Neural cell (in vitro differentiated cells): ENCODE data around the gene LRRC8E. TPM values are rescaled to one million over a fixed set of nuclear protein-coding genes. Genes with fewer than 3 reads are reported as not detected.
A peak's percentile ranks its signal among the peaks of the same experiment; 100 is the strongest.

Experiments
- H2AFZ ChIP-seq: fragments of 200-600, 300-800 bp; sonication (generic), shearing (Covaris generic); 2 replicates; pipeline ENCODE4 v1.6.0; 2014; ENCODE audit warnings: low read depth, mild to moderate bottlenecking, antibody characterized with exemption, low read length, moderate library complexity
- H3F3A ChIP-seq: fragments of 200-600 bp; shearing (Covaris generic); 2 replicates; pipeline ENCODE4 v1.6.1; 2016; ENCODE audit warnings: mild to moderate bottlenecking, moderate library complexity, mixed read lengths, antibody characterized with exemption, low read length; ENCODE audit not compliant: insufficient read depth, poor library complexity, severe bottlenecking
- H3K27ac ChIP-seq: fragments of 200-600, 300-800 bp; sonication (generic), shearing (Covaris generic); 2 replicates; pipeline ENCODE4 v1.5.1; 2014; ENCODE audit warnings: mild to moderate bottlenecking, low read length, moderate library complexity
- H3K27me3 ChIP-seq: fragments of 300-800, 200-600 bp; sonication (generic), shearing (Covaris generic); 2 replicates; pipeline ENCODE4 v1.6.0; 2014; ENCODE audit warnings: mild to moderate bottlenecking, low read depth, low read length, moderate library complexity; ENCODE audit not compliant: insufficient read depth
- H3K36me3 ChIP-seq: fragments of 300-800, 200-600 bp; sonication (generic), shearing (Covaris generic); 2 replicates; pipeline ENCODE4 v1.5.1; 2014; ENCODE audit warnings: mild to moderate bottlenecking, antibody characterized with exemption, low read length, moderate library complexity; ENCODE audit not compliant: insufficient read depth
- H3K4me2 ChIP-seq: fragments of 300-800, 200-600 bp; sonication (generic), shearing (Covaris generic); 2 replicates; pipeline ENCODE4 v1.6.0; 2014; ENCODE audit warnings: mild to moderate bottlenecking, low read length
- H3K4me3 ChIP-seq: fragments of 300-800, 200-600 bp; sonication (generic), shearing (Covaris generic); 2 replicates; pipeline ENCODE4 v1.5.1; 2014; ENCODE audit warnings: mild to moderate bottlenecking, low read length, moderate library complexity
- H3K79me2 ChIP-seq: fragments of 200-600 bp; shearing (Covaris generic); replicated peaks from 2 replicates; pipeline ENCODE4 v1.6.0; 2014; ENCODE audit warnings: mild to moderate bottlenecking, low read length, moderate library complexity; ENCODE audit not compliant: insufficient read depth
- H3K9ac ChIP-seq: fragments of 300-800, 200-600 bp; sonication (generic), shearing (Covaris generic); 2 replicates; pipeline ENCODE4 v1.6.1; 2016; ENCODE audit warnings: mild to moderate bottlenecking, low read length, mixed read lengths
- H3K9me2 ChIP-seq: fragments of 200-600 bp; shearing (Covaris generic); 2 replicates; pipeline ENCODE4 v1.6.1; 2016; ENCODE audit warnings: mild to moderate bottlenecking, low read length, mixed read lengths; ENCODE audit not compliant: insufficient read depth
- H3K9me3 ChIP-seq: fragments of 200-600, 300-800 bp; sonication (generic), shearing (Covaris generic); 2 replicates; pipeline ENCODE4 v1.6.1; 2016; ENCODE audit warnings: mild to moderate bottlenecking, mixed run types, low read length, moderate library complexity, mixed read lengths
- H4K20me1 ChIP-seq: fragments of 200-600 bp; shearing (Covaris generic); 2 replicates; pipeline ENCODE4 v1.6.1; 2016; ENCODE audit warnings: mild to moderate bottlenecking, mixed run types; ENCODE audit not compliant: insufficient read depth
- EP300 ChIP-seq: fragments of 450-650 bp; conservative IDR thresholded peaks from 2 replicates; pipeline ENCODE4 v1.6.1; 2014; ENCODE audit warnings: antibody characterized with exemption, mild to moderate bottlenecking, moderate library complexity; ENCODE audit not compliant: poor library complexity, severe bottlenecking
- EZH2 ChIP-seq: fragments of 200-600, 300-800 bp; shearing (Covaris generic), sonication (generic); IDR thresholded peaks from 2 replicates; pipeline ENCODE4 v1.6.1; 2014; ENCODE audit warnings: antibody characterized with exemption, low read length, borderline replicate concordance, mild to moderate bottlenecking; ENCODE audit not compliant: insufficient read depth, poor library complexity, severe bottlenecking
- MXI1 ChIP-seq: fragments of 450-650 bp; conservative IDR thresholded peaks from 2 replicates; pipeline ENCODE4 v1.6.1; 2014; ENCODE audit warnings: antibody characterized with exemption, mild to moderate bottlenecking; ENCODE audit not compliant: poor library complexity, severe bottlenecking
- POLR2AphosphoS5 ChIP-seq: IDR thresholded peaks from 2 replicates; pipeline ENCODE4 v1.6.1; 2012
- RAD21 ChIP-seq: fragments of 450-650 bp; conservative IDR thresholded peaks from 2 replicates; pipeline ENCODE4 v1.6.1; 2014; ENCODE audit warnings: antibody characterized with exemption, mild to moderate bottlenecking, moderate library complexity
- SMC3 ChIP-seq: fragments of 450-650 bp; conservative IDR thresholded peaks from 2 replicates; pipeline ENCODE4 v1.6.1; 2014; ENCODE audit warnings: antibody characterized with exemption, mild to moderate bottlenecking, moderate library complexity; ENCODE audit not compliant: poor library complexity
- TAF1 ChIP-seq: IDR thresholded peaks from 2 replicates; pipeline ENCODE4 v1.6.1; 2012; ENCODE audit warnings: low read depth
- polyA plus RNA-seq: library from polyadenylated mRNA; depleted of rRNA; stranded (reverse); fragments of >200 nt; gene quantifications from 2 replicates; pipeline ENCODE4 v1.2.3, GENCODE V29; 2014
- TF ChIP-seq, protein P1 (sequence below): fragments of 450-650 bp; IDR thresholded peaks from 2 replicates; pipeline ENCODE4 v1.5.1; 2014; ENCODE audit warnings: antibody characterized with exemption, mild to moderate bottlenecking, moderate library complexity; ENCODE audit not compliant: poor library complexity, severe bottlenecking
- TF ChIP-seq, protein P2 (sequence below): IDR thresholded peaks from 2 replicates; pipeline ENCODE4 v1.6.1; 2012; ENCODE audit warnings: borderline replicate concordance

Gene LRRC8E
- polyA plus RNA-seq, 1 donor from 2014 or later = not detected

DNA sequence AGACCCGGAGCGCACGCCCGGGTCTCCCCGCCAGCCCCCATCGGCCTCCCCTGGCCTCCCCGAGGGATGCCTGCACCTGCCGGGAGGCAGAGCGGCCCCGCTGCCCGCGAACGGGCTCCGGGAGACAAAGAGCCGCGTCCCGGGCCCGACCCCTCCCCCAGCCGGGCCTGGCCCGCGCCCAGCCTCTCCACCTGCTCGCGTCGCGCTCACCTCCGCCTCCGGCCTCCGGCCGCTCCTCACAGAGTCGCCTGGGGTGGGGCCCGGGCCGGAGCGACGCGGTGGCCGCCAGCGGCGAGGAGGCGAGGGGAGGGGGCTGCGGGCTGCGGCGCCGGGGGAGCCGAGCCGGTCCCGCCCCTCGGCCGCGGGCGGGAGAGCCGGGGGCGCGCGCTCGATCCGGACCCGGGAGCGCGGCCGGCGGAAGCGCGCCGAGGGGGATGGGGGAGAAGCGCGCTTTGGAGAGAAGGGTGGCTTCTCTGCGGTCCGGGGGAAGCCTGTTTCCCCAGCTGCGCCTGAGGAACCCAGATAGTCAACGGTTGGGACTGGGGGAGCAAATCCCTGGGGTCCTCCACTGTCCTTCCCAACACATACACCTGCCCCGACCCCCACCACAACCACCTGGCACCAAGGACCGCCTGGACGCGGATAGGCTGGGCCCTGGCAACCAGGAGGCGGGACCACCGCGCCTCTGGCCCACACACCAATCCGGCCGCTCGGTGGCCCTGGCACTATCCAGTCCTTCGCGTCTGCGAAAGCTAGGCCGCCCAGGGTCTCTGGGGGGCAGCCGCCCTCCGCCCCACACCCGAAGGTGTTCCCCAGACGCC, 14.0 kb upstream of the LRRC8E start, which contains the start of gene PRR36:
Gene PRR36 (minus strand): TSS at position 315 of the 821 bp plus-strand sequence. CDS start 701 bp downstream, outside the sequence.
- H3K4me2 ChIP-seq = peak within 1 kb of the TSS; percentile 88
- H3K9me3 ChIP-seq = no peaks in the 10 kb centered on the region
- H3K9ac ChIP-seq = peak within 1 kb of the TSS; percentile 98
- H3F3A ChIP-seq = peaks cover 6% of the 10 kb centered on the region
- no peak for TF ChIP-seq TAF1
- TF ChIP-seq MXI1 = peak; percentile 44
- peak; percentile 27 for TF ChIP-seq SMC3
- no peak for TF ChIP-seq RAD21
- TF ChIP-seq EP300 = peak; percentile 61
- TF ChIP-seq, protein P1, sequence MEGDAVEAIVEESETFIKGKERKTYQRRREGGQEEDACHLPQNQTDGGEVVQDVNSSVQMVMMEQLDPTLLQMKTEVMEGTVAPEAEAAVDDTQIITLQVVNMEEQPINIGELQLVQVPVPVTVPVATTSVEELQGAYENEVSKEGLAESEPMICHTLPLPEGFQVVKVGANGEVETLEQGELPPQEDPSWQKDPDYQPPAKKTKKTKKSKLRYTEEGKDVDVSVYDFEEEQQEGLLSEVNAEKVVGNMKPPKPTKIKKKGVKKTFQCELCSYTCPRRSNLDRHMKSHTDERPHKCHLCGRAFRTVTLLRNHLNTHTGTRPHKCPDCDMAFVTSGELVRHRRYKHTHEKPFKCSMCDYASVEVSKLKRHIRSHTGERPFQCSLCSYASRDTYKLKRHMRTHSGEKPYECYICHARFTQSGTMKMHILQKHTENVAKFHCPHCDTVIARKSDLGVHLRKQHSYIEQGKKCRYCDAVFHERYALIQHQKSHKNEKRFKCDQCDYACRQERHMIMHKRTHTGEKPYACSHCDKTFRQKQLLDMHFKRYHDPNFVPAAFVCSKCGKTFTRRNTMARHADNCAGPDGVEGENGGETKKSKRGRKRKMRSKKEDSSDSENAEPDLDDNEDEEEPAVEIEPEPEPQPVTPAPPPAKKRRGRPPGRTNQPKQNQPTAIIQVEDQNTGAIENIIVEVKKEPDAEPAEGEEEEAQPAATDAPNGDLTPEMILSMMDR = peak; percentile 49
- TF ChIP-seq, protein P2, sequence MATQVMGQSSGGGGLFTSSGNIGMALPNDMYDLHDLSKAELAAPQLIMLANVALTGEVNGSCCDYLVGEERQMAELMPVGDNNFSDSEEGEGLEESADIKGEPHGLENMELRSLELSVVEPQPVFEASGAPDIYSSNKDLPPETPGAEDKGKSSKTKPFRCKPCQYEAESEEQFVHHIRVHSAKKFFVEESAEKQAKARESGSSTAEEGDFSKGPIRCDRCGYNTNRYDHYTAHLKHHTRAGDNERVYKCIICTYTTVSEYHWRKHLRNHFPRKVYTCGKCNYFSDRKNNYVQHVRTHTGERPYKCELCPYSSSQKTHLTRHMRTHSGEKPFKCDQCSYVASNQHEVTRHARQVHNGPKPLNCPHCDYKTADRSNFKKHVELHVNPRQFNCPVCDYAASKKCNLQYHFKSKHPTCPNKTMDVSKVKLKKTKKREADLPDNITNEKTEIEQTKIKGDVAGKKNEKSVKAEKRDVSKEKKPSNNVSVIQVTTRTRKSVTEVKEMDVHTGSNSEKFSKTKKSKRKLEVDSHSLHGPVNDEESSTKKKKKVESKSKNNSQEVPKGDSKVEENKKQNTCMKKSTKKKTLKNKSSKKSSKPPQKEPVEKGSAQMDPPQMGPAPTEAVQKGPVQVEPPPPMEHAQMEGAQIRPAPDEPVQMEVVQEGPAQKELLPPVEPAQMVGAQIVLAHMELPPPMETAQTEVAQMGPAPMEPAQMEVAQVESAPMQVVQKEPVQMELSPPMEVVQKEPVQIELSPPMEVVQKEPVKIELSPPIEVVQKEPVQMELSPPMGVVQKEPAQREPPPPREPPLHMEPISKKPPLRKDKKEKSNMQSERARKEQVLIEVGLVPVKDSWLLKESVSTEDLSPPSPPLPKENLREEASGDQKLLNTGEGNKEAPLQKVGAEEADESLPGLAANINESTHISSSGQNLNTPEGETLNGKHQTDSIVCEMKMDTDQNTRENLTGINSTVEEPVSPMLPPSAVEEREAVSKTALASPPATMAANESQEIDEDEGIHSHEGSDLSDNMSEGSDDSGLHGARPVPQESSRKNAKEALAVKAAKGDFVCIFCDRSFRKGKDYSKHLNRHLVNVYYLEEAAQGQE = peak; percentile 61
- peak; percentile 72 for TF ChIP-seq POLR2AphosphoS5
- TF ChIP-seq EZH2 = no peak
- peak within 1 kb of the TSS; percentile 86 for H3K27ac ChIP-seq
- H3K9me2 ChIP-seq = no peaks in the 10 kb centered on the region
- peak within 1 kb of the TSS; percentile 92 for H3K4me3 ChIP-seq
- no peaks in the 10 kb centered on the region for H3K27me3 ChIP-seq
- H4K20me1 ChIP-seq = no peaks in the 10 kb centered on the region
- peaks cover 13% of the 10 kb centered on the region for H3K79me2 ChIP-seq
- H2AFZ ChIP-seq = peak within 1 kb of the TSS; percentile 75
- no peaks in the 10 kb centered on the region for H3K36me3 ChIP-seq

DNA sequence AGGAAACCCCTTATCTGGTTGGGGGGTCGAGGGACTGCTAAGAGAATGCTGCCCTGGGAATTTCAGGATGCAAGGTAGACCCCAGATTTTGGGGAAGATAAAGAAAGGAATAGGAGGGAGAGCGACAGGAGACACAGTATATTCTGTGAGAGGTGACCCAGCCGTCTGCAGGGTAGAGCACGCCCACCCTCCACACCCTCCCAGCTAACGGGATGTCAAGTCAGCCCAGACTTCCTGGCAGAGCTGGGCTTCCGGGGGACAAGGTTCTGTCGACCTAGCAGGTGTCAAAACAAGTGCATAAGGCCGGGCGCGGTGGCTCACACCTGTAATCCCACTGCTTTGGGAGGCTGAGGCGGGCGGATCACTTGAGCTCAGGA, 13.4 kb upstream of the LRRC8E start:
- peaks cover 13% of the 10 kb centered on the region for H3K79me2 ChIP-seq
- no peaks in the 10 kb centered on the region for H3K9me2 ChIP-seq
- H3K4me2 ChIP-seq = peak overlapping the region; percentile 76
- no peaks in the 10 kb centered on the region for H3K9me3 ChIP-seq
- no peaks in the 10 kb centered on the region for H3K27me3 ChIP-seq
- H3K9ac ChIP-seq = peak overlapping the region; percentile 98
- H3K36me3 ChIP-seq = no peaks in the 10 kb centered on the region
- H3K4me3 ChIP-seq = peak overlapping the region; percentile 92
- H3K27ac ChIP-seq = peak overlapping the region; percentile 86
- H4K20me1 ChIP-seq = no peaks in the 10 kb centered on the region
- peaks cover 6% of the 10 kb centered on the region for H3F3A ChIP-seq
- peak overlapping the region; percentile 75 for H2AFZ ChIP-seq
- TF ChIP-seq EZH2 (no peak), EP300 (no peak), MXI1 (no peak), RAD21 (no peak), SMC3 (no peak), TAF1 (no peak), POLR2AphosphoS5 (no peak)
- TF ChIP-seq, protein P1 = no peak
- TF ChIP-seq, protein P2 = no peak
